Measurements from ENCODE around the gene PDE6A. TPM values are rescaled to one million over a fixed set of nuclear protein-coding genes. Genes with fewer than 3 reads are reported as not detected.

PDE6A gene
- total RNA-seq, 2 experiments from 2014 or later, result not detected

DNA sequence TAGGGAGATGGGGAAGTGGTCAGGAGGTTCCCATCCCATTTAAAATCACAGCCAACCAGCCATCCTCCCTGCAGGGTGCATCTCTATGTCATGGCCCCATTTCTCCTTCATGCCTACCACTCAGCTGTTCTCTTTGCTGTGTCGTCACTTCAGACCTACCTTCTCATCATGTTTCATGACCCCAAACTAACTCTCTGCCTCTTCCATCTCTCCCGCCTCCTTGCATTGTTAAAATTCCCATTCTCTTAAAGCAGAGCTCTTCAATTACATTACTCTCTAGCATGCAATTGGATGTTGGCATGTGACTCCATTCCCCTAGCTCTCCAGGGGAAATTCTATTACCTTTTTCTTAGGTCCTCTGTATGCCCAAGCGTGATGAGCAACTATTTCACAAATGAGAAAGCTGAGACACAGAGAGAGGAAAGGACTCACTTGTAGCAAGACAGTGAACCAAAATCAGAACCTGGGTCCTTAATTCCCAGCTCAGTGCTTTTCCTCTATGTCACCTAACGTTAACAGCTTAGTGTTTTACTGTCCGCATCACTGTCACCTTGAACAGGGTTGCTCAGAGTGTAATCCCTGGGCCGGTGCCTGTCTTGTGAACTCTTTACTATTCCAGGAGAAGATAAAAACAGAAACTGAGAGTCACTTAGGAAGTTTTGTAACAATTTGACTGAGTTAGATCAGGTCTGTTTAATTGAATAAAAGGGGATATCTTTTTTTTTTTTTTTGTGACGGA lies 28.1 kb downstream of the PDE6A start:
- DNase-seq (ENCODE audit: low spot score), result no peak
- Histone ChIP-seq H3K4me3 (ENCODE audit: low read depth, low read length, poor library complexity, severe bottlenecking) (no peak overlapping the region), H2AFZ (ENCODE audit: low read length) (no peak overlapping the region), H3K9me3 (ENCODE audit: low read length) (no peaks in the 10 kb centered on the region), H3K4me1 (ENCODE audit: insufficient read depth, low read length, poor library complexity, severe bottlenecking) (peaks cover 7% of the 10 kb centered on the region), H3K27ac (ENCODE audit: low read depth, low read length, poor library complexity, severe bottlenecking) (no peak overlapping the region), H3K79me2 (ENCODE audit: insufficient read depth, low read depth, low read length) (no peaks in the 10 kb centered on the region), H3K9me2 (ENCODE audit: insufficient read depth, low read length) (no peaks in the 10 kb centered on the region), H4K20me1 (ENCODE audit: insufficient read depth, low read length) (no peaks in the 10 kb centered on the region), H3K36me3 (ENCODE audit: insufficient read depth, low read length) (no peaks in the 10 kb centered on the region), H3K4me2 (ENCODE audit: low read length) (no peak overlapping the region)
- no TSS peak for BruUV-seq (replicated peaks)
- intact Hi-C loops (cut with micrococcal nuclease; ENCODE audit: unreplicated experiment), result no loop called here
- ChIA-PET CTCF (ENCODE audit: unreplicated experiment) (no interaction called here), POLR2A (no interaction called here)
- TF ChIP-seq, protein P1, sequence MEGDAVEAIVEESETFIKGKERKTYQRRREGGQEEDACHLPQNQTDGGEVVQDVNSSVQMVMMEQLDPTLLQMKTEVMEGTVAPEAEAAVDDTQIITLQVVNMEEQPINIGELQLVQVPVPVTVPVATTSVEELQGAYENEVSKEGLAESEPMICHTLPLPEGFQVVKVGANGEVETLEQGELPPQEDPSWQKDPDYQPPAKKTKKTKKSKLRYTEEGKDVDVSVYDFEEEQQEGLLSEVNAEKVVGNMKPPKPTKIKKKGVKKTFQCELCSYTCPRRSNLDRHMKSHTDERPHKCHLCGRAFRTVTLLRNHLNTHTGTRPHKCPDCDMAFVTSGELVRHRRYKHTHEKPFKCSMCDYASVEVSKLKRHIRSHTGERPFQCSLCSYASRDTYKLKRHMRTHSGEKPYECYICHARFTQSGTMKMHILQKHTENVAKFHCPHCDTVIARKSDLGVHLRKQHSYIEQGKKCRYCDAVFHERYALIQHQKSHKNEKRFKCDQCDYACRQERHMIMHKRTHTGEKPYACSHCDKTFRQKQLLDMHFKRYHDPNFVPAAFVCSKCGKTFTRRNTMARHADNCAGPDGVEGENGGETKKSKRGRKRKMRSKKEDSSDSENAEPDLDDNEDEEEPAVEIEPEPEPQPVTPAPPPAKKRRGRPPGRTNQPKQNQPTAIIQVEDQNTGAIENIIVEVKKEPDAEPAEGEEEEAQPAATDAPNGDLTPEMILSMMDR (conservative IDR thresholded peaks at IDR 0.05; ENCODE audit: low read length), result no peak
- TF ChIP-seq EZH2phosphoT487 (IDR thresholded peaks at IDR 0.05; ENCODE audit: borderline replicate concordance, low read depth, low read length), result no peak

DNA sequence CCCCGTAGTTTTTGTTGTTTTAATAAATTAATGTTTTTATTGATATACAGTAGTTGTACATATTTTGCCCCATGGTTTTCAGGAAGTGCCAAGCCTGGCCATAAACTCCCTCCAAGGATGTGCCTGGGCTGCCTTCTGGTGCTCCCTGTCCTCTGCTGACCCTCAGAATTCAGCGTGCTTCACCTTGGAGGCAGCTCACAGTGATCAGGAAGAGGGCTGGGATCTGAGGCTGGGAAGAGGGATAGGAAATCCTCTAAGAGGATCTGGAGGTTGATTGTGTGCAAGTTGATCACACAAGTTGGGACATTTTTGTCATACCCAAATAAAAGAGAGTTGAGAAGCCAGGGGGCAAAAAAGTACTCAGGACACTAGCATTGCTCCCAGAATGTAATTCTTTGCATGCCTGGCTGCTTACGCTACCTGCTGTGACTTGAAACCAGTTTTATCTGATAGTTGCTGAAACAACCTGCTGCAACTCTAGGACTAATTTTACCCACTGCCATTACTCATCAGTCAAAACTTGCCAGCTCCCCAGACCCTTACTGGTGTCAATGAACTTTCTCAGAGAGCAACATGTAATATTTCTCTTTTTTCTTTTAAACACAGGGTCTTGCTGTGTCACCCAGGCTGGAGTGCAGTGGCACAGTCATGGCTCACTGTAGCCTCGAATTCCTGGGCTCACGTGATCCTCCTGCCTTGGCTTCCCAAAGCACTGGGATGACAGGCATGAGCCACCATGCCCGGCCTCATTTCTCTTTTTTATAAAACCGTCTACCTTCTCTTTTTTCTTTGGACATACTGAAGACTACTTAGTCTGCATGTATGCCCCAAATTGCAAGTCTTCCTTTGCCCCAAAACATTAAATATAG lies 29.0 kb downstream of the PDE6A start:
- TF ChIP-seq, protein P1 (conservative IDR thresholded peaks at IDR 0.05; ENCODE audit: low read length), result no peak
- TF ChIP-seq EZH2phosphoT487 (IDR thresholded peaks at IDR 0.05; ENCODE audit: borderline replicate concordance, low read depth, low read length), result no peak
- DNase-seq (ENCODE audit: low spot score), result no peak
- H3K79me2 ChIP-seq (ENCODE audit: insufficient read depth, low read depth, low read length), result no peaks in the 10 kb centered on the region
- peaks cover 7% of the 10 kb centered on the region for H3K4me1 ChIP-seq (ENCODE audit: insufficient read depth, low read length, poor library complexity, severe bottlenecking)
- H4K20me1 ChIP-seq (ENCODE audit: insufficient read depth, low read length), result no peaks in the 10 kb centered on the region
- H3K4me3 ChIP-seq (ENCODE audit: low read depth, low read length, poor library complexity, severe bottlenecking), result no peak overlapping the region
- intact Hi-C loops (cut with micrococcal nuclease; ENCODE audit: unreplicated experiment), result no loop called here
- BruUV-seq (replicated peaks), result no TSS peak
- H3K36me3 ChIP-seq (ENCODE audit: insufficient read depth, low read length), result no peaks in the 10 kb centered on the region
- no peaks in the 10 kb centered on the region for H3K9me3 ChIP-seq (ENCODE audit: low read length)
- no peak overlapping the region for H2AFZ ChIP-seq (ENCODE audit: low read length)
- no peak overlapping the region for H3K4me2 ChIP-seq (ENCODE audit: low read length)
- H3K27ac ChIP-seq (ENCODE audit: low read depth, low read length, poor library complexity, severe bottlenecking), result no peak overlapping the region
- H3K9me2 ChIP-seq (ENCODE audit: insufficient read depth, low read length), result no peaks in the 10 kb centered on the region
- CTCF ChIA-PET (ENCODE audit: unreplicated experiment), result no interaction called here
- POLR2A ChIA-PET, result no interaction called here

All from OCI-LY7 (cell line).